ENCODE data around the gene PPM1J. TPM values are rescaled to one million over a fixed set of nuclear protein-coding genes. Genes with fewer than 3 reads are reported as not detected.
A peak's percentile ranks its signal among the peaks of the same experiment; 100 is the strongest.

Gene PPM1J
- total RNA-seq, 4 donors from 2014 or later: 0.66 to 3.3 (median 1.8) TPM

DNA sequence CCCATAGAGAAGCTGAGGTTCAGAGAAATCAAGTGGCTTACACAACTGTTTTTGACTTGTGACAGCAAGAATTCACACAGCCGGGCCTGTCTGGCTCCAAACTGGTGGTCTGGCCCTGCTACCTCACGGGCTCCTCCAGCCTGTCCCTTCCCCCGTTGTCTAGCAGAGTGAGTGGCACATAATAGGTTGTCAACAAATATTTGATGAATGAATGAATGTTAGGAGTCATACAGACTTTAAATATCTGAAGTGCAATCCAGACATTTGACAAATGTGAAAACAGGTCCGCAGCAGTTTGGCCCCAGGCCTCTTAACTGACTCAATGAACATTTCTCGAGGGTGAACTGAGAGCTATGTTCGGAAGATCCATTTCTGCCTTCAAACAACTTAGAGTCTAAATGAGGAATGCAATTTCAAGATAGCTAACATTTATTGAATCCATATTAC lies 7.1 kb downstream of the PPM1J start:
- TF ChIP-seq POLR2A (IDR thresholded peaks at IDR 0.05) (no peak), EP300 (IDR thresholded peaks at IDR 0.05) (no peak)
- TF ChIP-seq, protein P1, sequence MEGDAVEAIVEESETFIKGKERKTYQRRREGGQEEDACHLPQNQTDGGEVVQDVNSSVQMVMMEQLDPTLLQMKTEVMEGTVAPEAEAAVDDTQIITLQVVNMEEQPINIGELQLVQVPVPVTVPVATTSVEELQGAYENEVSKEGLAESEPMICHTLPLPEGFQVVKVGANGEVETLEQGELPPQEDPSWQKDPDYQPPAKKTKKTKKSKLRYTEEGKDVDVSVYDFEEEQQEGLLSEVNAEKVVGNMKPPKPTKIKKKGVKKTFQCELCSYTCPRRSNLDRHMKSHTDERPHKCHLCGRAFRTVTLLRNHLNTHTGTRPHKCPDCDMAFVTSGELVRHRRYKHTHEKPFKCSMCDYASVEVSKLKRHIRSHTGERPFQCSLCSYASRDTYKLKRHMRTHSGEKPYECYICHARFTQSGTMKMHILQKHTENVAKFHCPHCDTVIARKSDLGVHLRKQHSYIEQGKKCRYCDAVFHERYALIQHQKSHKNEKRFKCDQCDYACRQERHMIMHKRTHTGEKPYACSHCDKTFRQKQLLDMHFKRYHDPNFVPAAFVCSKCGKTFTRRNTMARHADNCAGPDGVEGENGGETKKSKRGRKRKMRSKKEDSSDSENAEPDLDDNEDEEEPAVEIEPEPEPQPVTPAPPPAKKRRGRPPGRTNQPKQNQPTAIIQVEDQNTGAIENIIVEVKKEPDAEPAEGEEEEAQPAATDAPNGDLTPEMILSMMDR (IDR thresholded peaks at IDR 0.05): no peak
- Histone ChIP-seq H3K4me3 (no peak overlapping the region), H3K27me3 (no peaks in the 10 kb centered on the region), H3K27ac (peak overlapping the region in 3 of 4 donors; percentile 98 to 100 (median 99)), H3K4me1 (peaks cover 0 to 38% (median 21%) of the 10 kb centered on the region in 4 donors), H3K36me3 (no peaks in the 10 kb centered on the region), H3K9me3 (no peaks in the 10 kb centered on the region)
- 69 to 72% methylated on average over 6 of the region's 6 CpGs for WGBS, 2 donors
- DNase-seq (ENCODE audit: low spot score in 2 of 2): no peak

DNA sequence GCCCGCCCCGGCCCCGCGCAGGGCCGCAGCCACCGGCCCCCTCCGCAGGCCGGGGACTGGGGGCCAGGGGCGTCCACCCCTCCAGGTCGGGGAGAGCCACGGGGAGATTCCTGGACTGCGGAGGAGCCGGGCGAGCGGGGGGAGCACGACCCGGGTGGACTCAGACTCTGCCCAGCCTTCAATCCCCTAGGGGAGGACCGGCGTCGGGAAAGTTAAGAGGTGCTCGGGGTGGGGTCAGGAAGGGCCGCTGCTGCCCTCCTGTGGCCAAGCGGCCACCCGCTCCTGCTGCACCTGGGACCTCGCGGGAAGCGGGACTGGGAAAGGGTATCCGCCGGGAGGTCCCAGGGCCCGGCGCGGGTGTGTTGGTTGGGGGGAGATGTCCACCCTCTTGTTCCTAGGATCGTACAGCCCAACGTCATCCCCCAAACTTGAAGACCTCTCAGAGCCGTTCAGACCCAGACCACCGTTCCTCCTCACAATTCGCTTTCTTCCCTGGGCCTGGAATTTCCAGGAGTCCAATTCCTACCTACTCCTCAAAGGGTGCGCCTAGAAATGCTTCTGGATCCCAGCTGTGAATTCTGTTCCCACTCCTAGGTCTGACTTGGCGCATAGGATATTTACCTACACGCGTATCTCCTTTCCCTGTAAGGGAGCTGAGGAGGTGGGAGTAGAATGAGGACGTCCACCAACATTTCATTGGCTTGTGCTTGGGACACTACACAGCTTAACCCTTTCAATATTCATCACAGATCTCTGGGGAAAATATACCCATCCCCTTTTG lies 7.7 kb downstream of the PPM1J start:
- Histone ChIP-seq H3K36me3 (peaks cover 0 to 5% (median 0%) of the 10 kb centered on the region in 3 donors), H3K4me1 (peaks cover 0 to 44% (median 27%) of the 10 kb centered on the region in 4 donors), H3K27ac (peak overlapping the region; percentile 95 to 100 (median 98)), H3K9me3 (no peaks in the 10 kb centered on the region), H3K27me3 (no peaks in the 10 kb centered on the region), H3K4me3 (peak overlapping the region; percentile 69 to 98 (median 97))
- TF ChIP-seq, protein P1 (IDR thresholded peaks at IDR 0.05): peak; percentile 93 to 97 (median 95)
- TF ChIP-seq POLR2A (IDR thresholded peaks at IDR 0.05) (no peak), EP300 (IDR thresholded peaks at IDR 0.05) (peak; percentile 27 to 43)
- DNase-seq (ENCODE audit: low spot score in 2 of 2): peak; percentile 80 to 82
- WGBS, 2 donors: 10% methylated on average over 23 to 24 of the region's 42 CpGs

DNA sequence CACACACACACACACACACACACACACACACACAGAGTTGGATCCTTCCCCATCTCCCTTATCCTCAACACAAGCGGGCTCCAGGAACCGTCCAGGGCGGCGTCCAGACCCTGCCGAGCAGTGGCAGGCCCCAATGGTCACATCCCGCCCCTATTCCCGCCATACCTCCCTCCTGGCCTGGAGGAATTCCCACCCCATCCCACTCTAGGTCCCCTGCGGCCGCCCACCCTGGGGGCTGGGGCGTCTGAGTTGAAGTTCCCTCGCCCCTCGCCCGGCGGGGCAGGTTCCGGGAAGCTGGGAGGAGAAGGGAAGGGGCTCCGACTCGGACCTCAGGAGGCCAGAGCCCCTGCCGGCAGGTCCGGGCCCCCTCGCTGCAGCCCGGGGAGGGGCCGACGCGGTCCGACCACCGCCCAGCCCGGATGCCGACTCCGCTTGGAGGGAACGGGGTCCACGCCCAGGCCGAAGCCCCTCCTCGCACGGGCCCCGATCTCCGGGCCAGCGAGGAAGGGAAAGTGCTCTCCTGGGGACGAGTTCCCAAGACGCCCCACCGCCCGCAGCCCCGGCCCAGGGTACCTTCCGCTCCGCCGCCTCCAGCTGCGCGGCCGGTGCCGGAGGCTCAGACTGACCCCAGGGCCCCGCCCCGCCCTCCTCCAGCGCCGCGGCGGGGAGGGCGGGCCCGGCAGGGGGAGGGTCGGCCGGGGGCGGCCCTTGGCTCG lies 8.5 kb downstream of the PPM1J start, which contains the start of gene RHOC:
RHOC (minus strand) TSS at position 623 of the 716 bp plus-strand sequence. CDS start 3,328 bp downstream, outside the sequence.
- peaks cover 0 to 10% (median 3%) of the 10 kb centered on the region in 3 donors for H3K36me3 ChIP-seq
- peak in 1 of 2 donors; percentile 41 for DNase-seq (ENCODE audit: low spot score in 2 of 2)
- TF ChIP-seq EP300 (IDR thresholded peaks at IDR 0.05) (peak in 1 of 2 donors; percentile 91), POLR2A (IDR thresholded peaks at IDR 0.05) (peak; percentile 73 to 90)
- TF ChIP-seq, protein P1 (IDR thresholded peaks at IDR 0.05): no peak
- WGBS, 2 donors: 1% methylated on average over 15 to 53 of the region's 61 CpGs
- H3K27me3 ChIP-seq: no peaks in the 10 kb centered on the region
- no peaks in the 10 kb centered on the region for H3K9me3 ChIP-seq
- H3K4me1 ChIP-seq: peaks cover 0 to 51% (median 35%) of the 10 kb centered on the region in 4 donors
- H3K4me3 ChIP-seq: peak within 1 kb of the TSS; percentile 69 to 98 (median 97)
- H3K27ac ChIP-seq: peak within 1 kb of the TSS; percentile 95 to 100 (median 98)

DNA sequence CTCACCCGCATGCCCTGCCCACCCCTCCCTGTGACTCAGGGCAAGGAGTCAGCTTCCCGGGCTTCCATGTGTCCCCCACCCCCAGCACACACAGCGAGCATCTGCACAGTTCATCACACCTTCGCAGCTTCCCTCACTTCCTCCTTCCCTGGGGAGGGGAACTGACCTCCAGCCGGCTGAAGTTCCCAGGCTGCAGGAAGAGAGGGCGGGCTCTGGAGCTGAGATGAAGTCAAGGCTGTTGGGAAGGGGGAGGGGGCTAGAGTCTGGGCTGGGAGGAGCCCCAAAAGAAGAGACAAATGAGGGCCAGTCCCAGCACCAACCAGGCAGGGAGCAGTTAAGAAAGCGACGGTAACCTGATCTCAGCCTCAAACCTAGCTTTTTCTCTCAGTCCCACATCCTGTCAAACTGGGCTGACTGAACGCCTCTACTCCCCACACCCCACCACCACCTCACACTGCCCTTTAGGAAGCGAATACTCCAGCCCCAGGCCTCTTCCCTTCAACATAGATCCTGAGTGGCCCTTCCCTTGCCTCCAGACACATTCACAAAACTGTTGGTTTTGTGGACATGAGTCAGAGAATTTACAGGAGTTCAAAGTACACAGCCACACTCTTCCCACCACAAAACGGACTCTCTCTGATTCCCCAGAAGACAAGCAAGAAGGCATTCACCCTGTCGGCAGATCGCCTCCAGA lies 10.1 kb downstream of the PPM1J start:
- Histone ChIP-seq H3K9me3 (no peaks in the 10 kb centered on the region), H3K27me3 (no peaks in the 10 kb centered on the region), H3K4me3 (peak overlapping the region; percentile 69 to 98 (median 97)), H3K36me3 (peaks cover 0 to 10% (median 3%) of the 10 kb centered on the region in 3 donors), H3K4me1 (peaks cover 0 to 67% (median 51%) of the 10 kb centered on the region in 4 donors), H3K27ac (peak overlapping the region; percentile 95 to 100 (median 98))
- TF ChIP-seq, protein P1 (IDR thresholded peaks at IDR 0.05): peak in 3 of 5 experiments; percentile 8 to 30 (median 9)
- TF ChIP-seq EP300 (IDR thresholded peaks at IDR 0.05) (peak in 1 of 2 donors; percentile 79), POLR2A (IDR thresholded peaks at IDR 0.05) (peak; percentile 18 to 72)
- DNase-seq (ENCODE audit: low spot score in 2 of 2): peak; percentile 85 to 91
- 0 to 3% methylated on average over 13 of the region's 13 CpGs for WGBS, 2 donors
